ENCODE data around the gene COG5.

COG5 gene

DNA sequence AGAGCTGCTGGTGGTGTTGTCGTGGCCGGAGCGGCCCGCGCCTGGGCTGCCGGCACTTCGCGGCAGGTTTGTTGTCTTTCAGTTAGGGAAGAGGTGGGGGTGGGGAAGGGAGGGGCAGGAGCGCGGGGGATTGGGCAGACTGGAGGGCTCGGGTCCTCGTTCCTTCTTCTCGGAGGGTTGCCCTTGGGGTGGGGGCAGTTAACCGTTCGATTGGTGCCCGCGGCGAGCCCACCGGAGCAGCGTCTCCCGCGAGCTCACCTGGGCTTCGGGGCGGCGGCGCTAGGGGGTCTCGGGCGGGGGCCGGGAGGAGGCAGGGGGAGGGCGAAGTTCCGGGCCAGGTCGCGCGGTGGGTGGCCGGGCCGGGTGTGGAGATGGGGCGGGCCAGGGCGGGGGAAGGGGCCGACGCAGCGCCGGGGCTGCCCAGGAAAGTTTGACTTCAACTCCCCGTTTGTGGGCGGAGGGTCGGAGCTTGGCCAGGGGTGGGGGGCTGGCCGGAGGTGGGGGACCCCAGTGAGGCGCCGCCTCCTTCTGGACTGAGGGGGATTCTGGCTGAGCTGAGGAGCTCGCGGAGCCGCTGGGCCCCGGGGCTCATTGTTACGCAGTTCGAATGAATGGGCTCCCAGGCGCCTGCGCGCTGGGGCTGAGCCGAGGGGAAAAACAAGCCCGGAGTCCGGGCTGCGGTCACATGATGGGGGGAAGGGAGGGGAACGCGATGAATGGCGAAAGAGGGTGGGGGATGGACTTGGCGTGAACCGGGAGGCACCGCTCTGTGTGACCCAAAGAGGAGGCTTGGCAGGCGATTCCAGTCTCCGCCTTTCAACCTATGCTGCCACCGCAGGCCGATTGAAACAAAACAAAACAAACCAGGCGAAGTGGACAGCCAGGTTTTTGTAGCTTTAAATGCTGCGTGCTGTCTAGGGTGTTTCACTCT, 394.3 kb downstream of the COG5 start (continued):
- TF ChIP-seq, protein P1, sequence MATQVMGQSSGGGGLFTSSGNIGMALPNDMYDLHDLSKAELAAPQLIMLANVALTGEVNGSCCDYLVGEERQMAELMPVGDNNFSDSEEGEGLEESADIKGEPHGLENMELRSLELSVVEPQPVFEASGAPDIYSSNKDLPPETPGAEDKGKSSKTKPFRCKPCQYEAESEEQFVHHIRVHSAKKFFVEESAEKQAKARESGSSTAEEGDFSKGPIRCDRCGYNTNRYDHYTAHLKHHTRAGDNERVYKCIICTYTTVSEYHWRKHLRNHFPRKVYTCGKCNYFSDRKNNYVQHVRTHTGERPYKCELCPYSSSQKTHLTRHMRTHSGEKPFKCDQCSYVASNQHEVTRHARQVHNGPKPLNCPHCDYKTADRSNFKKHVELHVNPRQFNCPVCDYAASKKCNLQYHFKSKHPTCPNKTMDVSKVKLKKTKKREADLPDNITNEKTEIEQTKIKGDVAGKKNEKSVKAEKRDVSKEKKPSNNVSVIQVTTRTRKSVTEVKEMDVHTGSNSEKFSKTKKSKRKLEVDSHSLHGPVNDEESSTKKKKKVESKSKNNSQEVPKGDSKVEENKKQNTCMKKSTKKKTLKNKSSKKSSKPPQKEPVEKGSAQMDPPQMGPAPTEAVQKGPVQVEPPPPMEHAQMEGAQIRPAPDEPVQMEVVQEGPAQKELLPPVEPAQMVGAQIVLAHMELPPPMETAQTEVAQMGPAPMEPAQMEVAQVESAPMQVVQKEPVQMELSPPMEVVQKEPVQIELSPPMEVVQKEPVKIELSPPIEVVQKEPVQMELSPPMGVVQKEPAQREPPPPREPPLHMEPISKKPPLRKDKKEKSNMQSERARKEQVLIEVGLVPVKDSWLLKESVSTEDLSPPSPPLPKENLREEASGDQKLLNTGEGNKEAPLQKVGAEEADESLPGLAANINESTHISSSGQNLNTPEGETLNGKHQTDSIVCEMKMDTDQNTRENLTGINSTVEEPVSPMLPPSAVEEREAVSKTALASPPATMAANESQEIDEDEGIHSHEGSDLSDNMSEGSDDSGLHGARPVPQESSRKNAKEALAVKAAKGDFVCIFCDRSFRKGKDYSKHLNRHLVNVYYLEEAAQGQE (tag by site-specific recombination; IDR thresholded peaks at IDR 0.05), result no peak
- TF ChIP-seq ZNF48 (tag by site-specific recombination; IDR thresholded peaks at IDR 0.05), result no peak
- peak; percentile 80 for TF ChIP-seq ZNF843 (tag by site-specific recombination; IDR thresholded peaks at IDR 0.05)
- peak; percentile 91 for TF ChIP-seq ZNF24 (tag by site-specific recombination; IDR thresholded peaks at IDR 0.05)
- TF ChIP-seq ZNF404 (tag by site-specific recombination; IDR thresholded peaks at IDR 0.05), result no peak
- TF ChIP-seq OVOL3 (tag by site-specific recombination; IDR thresholded peaks at IDR 0.05), result no peak
- TF ChIP-seq ZNF155 (tag by site-specific recombination; IDR thresholded peaks at IDR 0.05), result no peak
- TF ChIP-seq ZNF610 (tag by site-specific recombination; IDR thresholded peaks at IDR 0.05; ENCODE audit: borderline replicate concordance), result peak; percentile 72; the same call in 1 of the 2 replicates
- TF ChIP-seq ZNF140 (tag by site-specific recombination; IDR thresholded peaks at IDR 0.05), result no peak
- TF ChIP-seq ZNF549 (tag by site-specific recombination; IDR thresholded peaks at IDR 0.05), result no peak
- TF ChIP-seq ZNF660 (tag by site-specific recombination; IDR thresholded peaks at IDR 0.05), result peak; percentile 73; the same call in 1 of the 2 replicates
- peak; percentile 90 for TF ChIP-seq ZBTB20 (tag by site-specific recombination; IDR thresholded peaks at IDR 0.05)
- no peak for TF ChIP-seq ZNF221 (tag by site-specific recombination; IDR thresholded peaks at IDR 0.05; ENCODE audit: borderline replicate concordance)
- TF ChIP-seq, protein P2, sequence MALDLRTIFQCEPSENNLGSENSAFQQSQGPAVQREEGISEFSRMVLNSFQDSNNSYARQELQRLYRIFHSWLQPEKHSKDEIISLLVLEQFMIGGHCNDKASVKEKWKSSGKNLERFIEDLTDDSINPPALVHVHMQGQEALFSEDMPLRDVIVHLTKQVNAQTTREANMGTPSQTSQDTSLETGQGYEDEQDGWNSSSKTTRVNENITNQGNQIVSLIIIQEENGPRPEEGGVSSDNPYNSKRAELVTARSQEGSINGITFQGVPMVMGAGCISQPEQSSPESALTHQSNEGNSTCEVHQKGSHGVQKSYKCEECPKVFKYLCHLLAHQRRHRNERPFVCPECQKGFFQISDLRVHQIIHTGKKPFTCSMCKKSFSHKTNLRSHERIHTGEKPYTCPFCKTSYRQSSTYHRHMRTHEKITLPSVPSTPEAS (tag by site-specific recombination; IDR thresholded peaks at IDR 0.05), result no peak
- TF ChIP-seq ZNF529 (tag by site-specific recombination; IDR thresholded peaks at IDR 0.05; ENCODE audit: insufficient replicate concordance), result no peak
- TF ChIP-seq, protein P3, sequence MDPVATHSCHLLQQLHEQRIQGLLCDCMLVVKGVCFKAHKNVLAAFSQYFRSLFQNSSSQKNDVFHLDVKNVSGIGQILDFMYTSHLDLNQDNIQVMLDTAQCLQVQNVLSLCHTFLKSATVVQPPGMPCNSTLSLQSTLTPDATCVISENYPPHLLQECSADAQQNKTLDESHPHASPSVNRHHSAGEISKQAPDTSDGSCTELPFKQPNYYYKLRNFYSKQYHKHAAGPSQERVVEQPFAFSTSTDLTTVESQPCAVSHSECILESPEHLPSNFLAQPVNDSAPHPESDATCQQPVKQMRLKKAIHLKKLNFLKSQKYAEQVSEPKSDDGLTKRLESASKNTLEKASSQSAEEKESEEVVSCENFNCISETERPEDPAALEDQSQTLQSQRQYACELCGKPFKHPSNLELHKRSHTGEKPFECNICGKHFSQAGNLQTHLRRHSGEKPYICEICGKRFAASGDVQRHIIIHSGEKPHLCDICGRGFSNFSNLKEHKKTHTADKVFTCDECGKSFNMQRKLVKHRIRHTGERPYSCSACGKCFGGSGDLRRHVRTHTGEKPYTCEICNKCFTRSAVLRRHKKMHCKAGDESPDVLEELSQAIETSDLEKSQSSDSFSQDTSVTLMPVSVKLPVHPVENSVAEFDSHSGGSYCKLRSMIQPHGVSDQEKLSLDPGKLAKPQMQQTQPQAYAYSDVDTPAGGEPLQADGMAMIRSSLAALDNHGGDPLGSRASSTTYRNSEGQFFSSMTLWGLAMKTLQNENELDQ (tag by site-specific recombination; IDR thresholded peaks at IDR 0.05; ENCODE audit: low read depth), result no peak
- TF ChIP-seq ZFHX2 (tag by site-specific recombination; conservative IDR thresholded peaks at IDR 0.05), result peak; percentile 20; the same call in 1 of the 2 replicates
- no peak for TF ChIP-seq ZNF701 (tag by site-specific recombination; IDR thresholded peaks at IDR 0.05)
- TF ChIP-seq ZNF433 (tag by site-specific recombination; IDR thresholded peaks at IDR 0.05; ENCODE audit: low read depth), result no peak
- TF ChIP-seq ZNF391 (tag by site-specific recombination; IDR thresholded peaks at IDR 0.05; ENCODE audit: borderline replicate concordance, low read depth), result 0 out of 2 replicates have a peak, but pooled peaks have one; percentile 40
- TF ChIP-seq ZNF133 (tag by site-specific recombination; IDR thresholded peaks at IDR 0.05), result no peak
- TF ChIP-seq KLF16 (tag by site-specific recombination; IDR thresholded peaks at IDR 0.05), result peak; percentile 81
- TF ChIP-seq, protein P4, sequence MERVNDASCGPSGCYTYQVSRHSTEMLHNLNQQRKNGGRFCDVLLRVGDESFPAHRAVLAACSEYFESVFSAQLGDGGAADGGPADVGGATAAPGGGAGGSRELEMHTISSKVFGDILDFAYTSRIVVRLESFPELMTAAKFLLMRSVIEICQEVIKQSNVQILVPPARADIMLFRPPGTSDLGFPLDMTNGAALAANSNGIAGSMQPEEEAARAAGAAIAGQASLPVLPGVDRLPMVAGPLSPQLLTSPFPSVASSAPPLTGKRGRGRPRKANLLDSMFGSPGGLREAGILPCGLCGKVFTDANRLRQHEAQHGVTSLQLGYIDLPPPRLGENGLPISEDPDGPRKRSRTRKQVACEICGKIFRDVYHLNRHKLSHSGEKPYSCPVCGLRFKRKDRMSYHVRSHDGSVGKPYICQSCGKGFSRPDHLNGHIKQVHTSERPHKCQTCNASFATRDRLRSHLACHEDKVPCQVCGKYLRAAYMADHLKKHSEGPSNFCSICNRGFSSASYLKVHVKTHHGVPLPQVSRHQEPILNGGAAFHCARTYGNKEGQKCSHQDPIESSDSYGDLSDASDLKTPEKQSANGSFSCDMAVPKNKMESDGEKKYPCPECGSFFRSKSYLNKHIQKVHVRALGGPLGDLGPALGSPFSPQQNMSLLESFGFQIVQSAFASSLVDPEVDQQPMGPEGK (tag by site-specific recombination; IDR thresholded peaks at IDR 0.05), result peak; percentile 91
- TF ChIP-seq, protein P5, sequence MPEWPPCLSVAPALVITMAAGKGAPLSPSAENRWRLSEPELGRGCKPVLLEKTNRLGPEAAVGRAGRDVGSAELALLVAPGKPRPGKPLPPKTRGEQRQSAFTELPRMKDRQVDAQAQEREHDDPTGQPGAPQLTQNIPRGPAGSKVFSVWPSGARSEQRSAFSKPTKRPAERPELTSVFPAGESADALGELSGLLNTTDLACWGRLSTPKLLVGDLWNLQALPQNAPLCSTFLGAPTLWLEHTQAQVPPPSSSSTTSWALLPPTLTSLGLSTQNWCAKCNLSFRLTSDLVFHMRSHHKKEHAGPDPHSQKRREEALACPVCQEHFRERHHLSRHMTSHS (tag by site-specific recombination; IDR thresholded peaks at IDR 0.05), result no peak
- no peak for TF ChIP-seq MEIS1 (CRISPR knock-in tag; IDR thresholded peaks at IDR 0.05; ENCODE audit: borderline replicate concordance)
- no peak for TF ChIP-seq ZNF571 (tag by site-specific recombination; IDR thresholded peaks at IDR 0.05)
- no peak for TF ChIP-seq ZNF473 (tag by site-specific recombination; IDR thresholded peaks at IDR 0.05)
- TF ChIP-seq ZBTB21 (tag by site-specific recombination; IDR thresholded peaks at IDR 0.05), result peak; percentile 51; the same call in 1 of the 2 replicates
- TF ChIP-seq ZNF585B (tag by site-specific recombination; IDR thresholded peaks at IDR 0.05), result no peak
- no peak for TF ChIP-seq ZNF747 (tag by site-specific recombination; IDR thresholded peaks at IDR 0.05)

All from HEK293 (cell line).